Prostate gland (tissue), 2 donors: ENCODE data around the gene PLEKHG1. TPM values are rescaled to one million over a fixed set of nuclear protein-coding genes. Genes with fewer than 3 reads are reported as not detected.

Experiments used
- DNase-seq: peaks from one replicate; pipeline ENCODE4 v3.0.0-alpha.2; 2019; ENCODE audit warnings: low spot score
- H3K27ac ChIP-seq, 2 donors: fragments of 200-600 bp; sonication (generic); 2 replicates each; pipeline ENCODE4 v1.5.1; 2017 to 2019
- H3K27me3 ChIP-seq: fragments of 200-600 bp; sonication (generic); replicated peaks from 2 replicates; pipeline ENCODE4 v1.5.1; 2019; ENCODE audit not compliant: insufficient read depth
- H3K36me3 ChIP-seq, 2 donors: fragments of 200-600 bp; sonication (generic); 1 replicate in 1 of 2; 2 replicates in 1 of 2; pipeline versions ENCODE4 v1.5.1 to v1.8.1; 2017 to 2019
- H3K4me1 ChIP-seq: fragments of 200-600 bp; sonication (generic); replicated peaks from 2 replicates; pipeline ENCODE4 v1.5.1; 2019
- H3K4me3 ChIP-seq, 2 donors: fragments of 200-600 bp; sonication (generic); 2 replicates each; pipeline ENCODE4 v1.5.1; 2017 to 2019
- H3K9me3 ChIP-seq: fragments of 200-600 bp; sonication (generic); 2 replicates; pipeline ENCODE4 v1.5.1; 2017
- POLR2A ChIP-seq: fragments of 450-650 bp; IDR thresholded peaks from one replicate; pipeline ENCODE4 v1.6.1; 2016; ENCODE audit warnings: antibody characterized with exemption, mild to moderate bottlenecking
- POLR2AphosphoS5 ChIP-seq: sonication (generic); formaldehyde crosslinking; IDR thresholded peaks from one replicate; pipeline ENCODE4 v1.6.1; 2017; ENCODE audit warnings: antibody characterized with exemption
- WGBS: methylation state at CpG from one replicate; pipeline ENCODE4 v1.1.5; 2018; 5-methylcytosine and 5-hydroxymethylcytosine counted together
- intact Hi-C: fragments of 100-400 bp; cut with DNase I; formaldehyde crosslinking; loops from one replicate; pipeline ENCODE4 v1.14.2; 2022
- total RNA-seq, 2 donors: library from RNA; depleted of rRNA; stranded (reverse); fragments of >200 nt; gene quantifications; one replicate each; pipeline ENCODE4 v1.1.0, GENCODE V29; 2016
- TF ChIP-seq, protein P1 (sequence below), 4 experiments: fragments of 200-600 bp in 2 of 4; fragments of 450-650 bp in 2 of 4; sonication (generic) in 2 of 4; IDR thresholded peaks; 1 replicate in 3 of 4; 2 replicates in 1 of 4; pipeline ENCODE4 v1.5.1; 2016 to 2019; ENCODE audit warnings: antibody characterized with exemption in 4 of 4, mild to moderate bottlenecking in 2 of 4, moderate library complexity in 2 of 4

The PLEKHG1 gene
- total RNA-seq, 2 donors from 2014 or later, result 4.9 to 65.4 TPM

DNA sequence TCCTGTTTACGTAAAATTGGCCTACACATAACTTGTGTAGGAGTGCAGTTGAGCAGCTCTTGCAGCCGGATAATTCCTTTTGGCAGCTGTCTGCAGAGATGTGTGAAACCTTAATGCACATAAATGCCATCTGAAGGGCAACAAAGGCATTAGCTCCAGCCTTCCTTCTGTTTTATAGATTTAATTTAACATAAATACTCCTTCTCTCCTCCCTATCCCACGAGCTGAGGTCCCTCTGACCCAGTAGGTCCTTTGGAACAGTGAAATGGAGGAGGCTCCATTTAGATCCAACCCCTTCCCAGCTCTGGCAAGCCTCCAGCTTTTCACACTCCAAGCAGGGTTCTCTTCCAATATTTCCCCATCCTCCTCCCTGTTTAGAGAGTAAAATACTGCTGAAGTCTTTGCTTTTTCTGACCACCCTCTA, 6.5 kb downstream of the PLEKHG1 start:
- intact Hi-C loops, result no loop called here
- H3K27me3 ChIP-seq, result no peaks in the 10 kb centered on the region
- TF ChIP-seq POLR2AphosphoS5 (no peak), POLR2A (no peak)
- TF ChIP-seq, protein P1, sequence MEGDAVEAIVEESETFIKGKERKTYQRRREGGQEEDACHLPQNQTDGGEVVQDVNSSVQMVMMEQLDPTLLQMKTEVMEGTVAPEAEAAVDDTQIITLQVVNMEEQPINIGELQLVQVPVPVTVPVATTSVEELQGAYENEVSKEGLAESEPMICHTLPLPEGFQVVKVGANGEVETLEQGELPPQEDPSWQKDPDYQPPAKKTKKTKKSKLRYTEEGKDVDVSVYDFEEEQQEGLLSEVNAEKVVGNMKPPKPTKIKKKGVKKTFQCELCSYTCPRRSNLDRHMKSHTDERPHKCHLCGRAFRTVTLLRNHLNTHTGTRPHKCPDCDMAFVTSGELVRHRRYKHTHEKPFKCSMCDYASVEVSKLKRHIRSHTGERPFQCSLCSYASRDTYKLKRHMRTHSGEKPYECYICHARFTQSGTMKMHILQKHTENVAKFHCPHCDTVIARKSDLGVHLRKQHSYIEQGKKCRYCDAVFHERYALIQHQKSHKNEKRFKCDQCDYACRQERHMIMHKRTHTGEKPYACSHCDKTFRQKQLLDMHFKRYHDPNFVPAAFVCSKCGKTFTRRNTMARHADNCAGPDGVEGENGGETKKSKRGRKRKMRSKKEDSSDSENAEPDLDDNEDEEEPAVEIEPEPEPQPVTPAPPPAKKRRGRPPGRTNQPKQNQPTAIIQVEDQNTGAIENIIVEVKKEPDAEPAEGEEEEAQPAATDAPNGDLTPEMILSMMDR (IDR thresholded peaks at IDR 0.05), result no peak
- no peaks in the 10 kb centered on the region for H3K9me3 ChIP-seq
- 75% methylated on average over 3 of the region's 3 CpGs for WGBS
- no peaks in the 10 kb centered on the region for H3K36me3 ChIP-seq
- no peak overlapping the region for H3K27ac ChIP-seq
- H3K4me1 ChIP-seq, result no peaks in the 10 kb centered on the region
- no peak for DNase-seq
- no peak overlapping the region for H3K4me3 ChIP-seq

DNA sequence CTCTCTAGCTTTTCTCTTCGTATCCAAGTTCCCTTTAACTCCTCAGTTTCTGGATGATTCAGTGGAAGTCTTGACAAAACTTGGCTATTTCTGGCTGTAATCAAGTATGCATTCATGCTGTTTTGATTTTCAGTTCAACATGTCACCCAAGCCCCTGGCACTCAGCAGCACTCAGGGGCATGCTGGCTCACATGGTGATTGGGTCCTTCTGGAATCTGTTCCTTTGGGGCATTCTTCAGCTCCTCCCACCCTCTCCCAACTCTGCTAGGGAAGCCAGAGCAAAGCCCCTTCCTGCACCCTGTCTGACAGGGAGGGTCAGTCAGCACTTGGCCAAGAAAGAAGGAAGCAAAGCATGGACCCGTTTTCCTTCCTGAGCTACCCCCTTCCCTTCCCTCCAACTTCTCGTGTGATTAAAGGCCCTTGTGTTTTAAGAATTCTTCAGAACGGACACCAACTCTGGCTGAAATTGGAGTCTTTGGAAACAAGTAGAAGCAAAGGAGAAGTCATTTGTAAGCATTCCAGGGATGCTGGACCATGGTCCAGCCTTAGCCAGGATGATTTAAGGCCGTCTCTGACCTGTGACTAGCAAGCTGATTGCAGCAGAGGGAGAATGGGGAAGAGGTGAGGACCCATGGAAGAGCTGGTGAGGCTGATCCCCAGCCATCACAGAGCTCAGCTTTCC, 7.1 kb downstream of the PLEKHG1 start:
- Histone ChIP-seq H3K4me3 (no peak overlapping the region), H3K4me1 (no peaks in the 10 kb centered on the region), H3K9me3 (no peaks in the 10 kb centered on the region), H3K27ac (no peak overlapping the region), H3K36me3 (no peaks in the 10 kb centered on the region), H3K27me3 (no peaks in the 10 kb centered on the region)
- WGBS, result 71% methylated on average over 5 of the region's 5 CpGs
- intact Hi-C loops, result no loop called here
- no peak for DNase-seq
- TF ChIP-seq, protein P1 (IDR thresholded peaks at IDR 0.05), result no peak
- no peak for TF ChIP-seq POLR2A
- TF ChIP-seq POLR2AphosphoS5, result no peak

DNA sequence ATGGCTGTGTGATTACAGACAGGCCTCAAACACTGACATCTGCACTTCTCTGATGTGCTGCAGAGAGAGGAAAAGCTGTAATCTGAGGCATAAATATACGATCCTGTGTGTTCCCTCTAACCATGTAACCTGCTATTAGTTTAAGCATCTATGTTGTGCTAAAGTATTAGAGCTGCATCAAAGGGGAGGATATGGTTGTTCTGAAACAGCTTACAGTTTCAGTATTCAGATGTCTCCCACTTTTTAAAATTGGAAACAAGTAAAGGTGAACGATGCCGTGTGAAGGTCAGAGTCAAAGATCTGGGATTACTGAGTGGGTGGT, 7.6 kb downstream of the PLEKHG1 start:
- H3K4me3 ChIP-seq, result no peak overlapping the region
- H3K9me3 ChIP-seq, result no peaks in the 10 kb centered on the region
- intact Hi-C loops, result no loop called here
- H3K27me3 ChIP-seq, result no peaks in the 10 kb centered on the region
- no peak overlapping the region for H3K27ac ChIP-seq
- no peaks in the 10 kb centered on the region for H3K36me3 ChIP-seq
- TF ChIP-seq, protein P1 (IDR thresholded peaks at IDR 0.05), result no peak
- H3K4me1 ChIP-seq, result no peaks in the 10 kb centered on the region
- WGBS, result 77% methylated on average over 3 of the region's 3 CpGs
- DNase-seq, result no peak

DNA sequence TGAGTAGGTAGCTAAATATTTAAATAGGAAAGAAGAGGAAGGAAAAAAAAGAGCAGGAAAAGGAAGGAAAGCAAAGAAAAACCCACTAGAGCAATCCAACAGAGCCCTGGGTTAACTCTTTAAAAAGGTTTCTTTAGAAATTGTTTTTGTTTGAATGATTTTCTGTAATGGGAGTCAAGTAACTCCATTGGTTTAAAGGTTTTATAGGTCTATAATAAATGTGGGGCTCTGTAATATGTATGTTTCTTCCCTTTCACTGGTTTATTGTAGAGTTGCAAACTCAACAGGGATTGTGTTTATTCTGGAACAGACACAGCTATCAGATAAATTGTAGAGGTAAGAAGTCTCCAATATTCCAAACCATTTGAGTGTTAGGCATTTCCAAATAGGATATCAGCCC, 10.9 kb downstream of the PLEKHG1 start:
- Histone ChIP-seq H3K4me1 (no peaks in the 10 kb centered on the region), H3K27me3 (no peaks in the 10 kb centered on the region), H3K9me3 (no peaks in the 10 kb centered on the region), H3K4me3 (no peak overlapping the region), H3K27ac (no peak overlapping the region), H3K36me3 (no peaks in the 10 kb centered on the region)
- intact Hi-C loops, result no loop called here
- no peak for TF ChIP-seq POLR2A
- no peak for DNase-seq

DNA sequence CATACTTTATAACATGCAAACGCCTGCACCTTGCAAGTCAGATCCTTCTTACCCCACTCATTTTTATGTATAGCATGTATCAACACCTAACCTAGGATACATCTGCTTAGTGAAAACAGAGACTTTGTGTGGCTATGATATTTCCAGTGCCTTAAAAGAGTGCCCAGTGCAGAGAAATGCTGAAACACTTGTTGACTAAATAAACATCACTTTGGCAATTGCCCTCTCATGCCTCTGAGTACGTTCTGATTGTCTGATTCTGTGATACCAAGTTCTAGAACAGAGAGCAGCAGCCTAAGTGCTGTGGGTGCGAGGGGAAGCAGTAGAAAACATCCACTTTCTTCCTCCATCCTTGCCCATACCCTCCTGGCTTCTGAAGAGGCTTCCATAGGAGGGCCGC, 13.6 kb downstream of the PLEKHG1 start:
- H3K27me3 ChIP-seq, result no peaks in the 10 kb centered on the region
- no peaks in the 10 kb centered on the region for H3K9me3 ChIP-seq
- no peaks in the 10 kb centered on the region for H3K4me1 ChIP-seq
- 88% methylated on average over 4 of the region's 4 CpGs for WGBS
- H3K27ac ChIP-seq, result no peak overlapping the region
- no peak for DNase-seq
- intact Hi-C loops, result no loop called here
- TF ChIP-seq POLR2A, result no peak
- no peak for TF ChIP-seq POLR2AphosphoS5
- TF ChIP-seq, protein P1 (IDR thresholded peaks at IDR 0.05), result no peak
- no peak overlapping the region for H3K4me3 ChIP-seq
- H3K36me3 ChIP-seq, result no peaks in the 10 kb centered on the region
